Endothelial cell of umbilical vein (primary cell): Measurements from ENCODE around the gene TMEM266. TPM values are rescaled to one million over a fixed set of nuclear protein-coding genes. Genes with fewer than 3 reads are reported as not detected.

Experiments
- BruUV-seq: library from RNA; stranded (reverse); fragments of 400-500 nt; replicated peaks from 2 replicates; lab custom pipeline; 2021; lab: Mats Ljungman, UMichigan
- CTCF ChIA-PET: fragments of 300-600, 350-600 bp; sonication (Branson Sonifier 250); formaldehyde crosslinking; loops from one replicate; lab custom pipeline; 2021; ENCODE audit warnings: antibody characterized with exemption, inconsistent platforms; lab: Charles Lee
- POLR2A ChIA-PET: fragments of 300-600, 350-600 bp; sonication (Branson Sonifier 250); formaldehyde crosslinking; loops from one replicate; lab custom pipeline; 2021; ENCODE audit warnings: antibody characterized with exemption, inconsistent platforms; lab: Charles Lee
- DNase-seq: peaks from one replicate; pipeline ENCODE4 v3.0.0-alpha.2; 2011; ENCODE audit warnings: low read depth, low spot score
- FAIRE-seq: peaks from 2 replicates; lab custom pipeline; 2011; peaks lifted over from hg19 to GRCh38; lab: Jason Lieb, UNC
- H2AFZ ChIP-seq: 2 replicates; pipeline ENCODE4 v1.6.0; 2012; ENCODE audit warnings: low read depth, low read length, control low read depth, inconsistent platforms
- H3K27ac ChIP-seq: 2 replicates; pipeline ENCODE4 v1.5.1; 2011; ENCODE audit warnings: low read depth, mild to moderate bottlenecking, control low read depth, low read length, moderate library complexity; ENCODE audit not compliant: insufficient read depth
- H3K27me3 ChIP-seq, 2 experiments: 2 replicates each; pipeline versions ENCODE4 v1.6.0 to v1.6.1; 2011; ENCODE audit warnings: low read length in 2 of 2, mixed read lengths in 1 of 2; ENCODE audit not compliant: control insufficient read depth in 2 of 2, insufficient read depth in 2 of 2
- H3K36me3 ChIP-seq, 2 experiments: 2 replicates in 1 of 2; 3 replicates in 1 of 2; pipeline ENCODE4 v1.5.1; 2011; ENCODE audit warnings: low read length in 2 of 2, mild to moderate bottlenecking in 1 of 2, moderate library complexity in 1 of 2; ENCODE audit not compliant: control insufficient read depth in 2 of 2, insufficient read depth in 2 of 2; ENCODE audit errors: extremely low read depth in 1 of 2
- H3K4me1 ChIP-seq: 3 replicates; pipeline ENCODE4 v1.5.1; 2011; ENCODE audit warnings: mild to moderate bottlenecking, low read length; ENCODE audit not compliant: control insufficient read depth, insufficient read depth; ENCODE audit errors: extremely low read depth
- H3K4me2 ChIP-seq: 2 replicates; pipeline ENCODE4 v1.6.1; 2011; ENCODE audit warnings: low read length, control low read depth, mixed read lengths; ENCODE audit not compliant: insufficient read depth
- H3K4me3 ChIP-seq, 3 experiments: fragments of 200-600 bp in 1 of 3; sonication (generic), shearing (Covaris generic) in 1 of 3; replicated peaks in 1 of 3; 2 replicates each; pipeline ENCODE4 v1.5.1; 2011 to 2016; ENCODE audit warnings: control low read depth in 3 of 3, low read length in 3 of 3, mild to moderate bottlenecking in 2 of 3, inconsistent platforms in 1 of 3, low read depth in 1 of 3, moderate library complexity in 1 of 3; ENCODE audit not compliant: insufficient read depth in 1 of 3
- H3K79me2 ChIP-seq: 2 replicates; pipeline ENCODE4 v1.6.0; 2012; ENCODE audit warnings: low read length, inconsistent platforms; ENCODE audit not compliant: control insufficient read depth, insufficient read depth
- H3K9ac ChIP-seq: replicated peaks from 2 replicates; pipeline ENCODE3; 2011; ENCODE audit warnings: low read length, control low read depth; ENCODE audit not compliant: insufficient read depth; ENCODE audit errors: extremely low read depth
- H3K9me1 ChIP-seq: replicated peaks from 3 replicates; pipeline ENCODE4 v1.6.0; 2011; ENCODE audit warnings: mild to moderate bottlenecking, low read length; ENCODE audit not compliant: control insufficient read depth, insufficient read depth; ENCODE audit errors: extremely low read depth
- H3K9me3 ChIP-seq: replicated peaks from 2 replicates; pipeline ENCODE4 v1.5.1; 2012; ENCODE audit warnings: low read length, inconsistent platforms; ENCODE audit not compliant: control insufficient read depth, insufficient read depth
- H4K20me1 ChIP-seq: replicated peaks from 2 replicates; pipeline ENCODE3; 2011; ENCODE audit warnings: mild to moderate bottlenecking, low read length; ENCODE audit not compliant: control insufficient read depth, insufficient read depth; ENCODE audit errors: extremely low read depth
- EZH2 ChIP-seq: IDR thresholded peaks from 2 replicates; pipeline ENCODE4 v1.6.1; 2012; ENCODE audit warnings: borderline replicate concordance, low read depth, mild to moderate bottlenecking, moderate library complexity, low read length, inconsistent platforms; ENCODE audit not compliant: severe bottlenecking
- FOS ChIP-seq: IDR thresholded peaks from 2 replicates; pipeline ENCODE4 v1.6.1; 2011; ENCODE audit warnings: mild to moderate bottlenecking, low read length, moderate library complexity, borderline replicate concordance; ENCODE audit not compliant: insufficient read depth
- GATA2 ChIP-seq: IDR thresholded peaks from 2 replicates; pipeline ENCODE4 v1.7.0; 2011; ENCODE audit warnings: low read depth, mild to moderate bottlenecking, moderate library complexity, mixed read lengths, low read length; ENCODE audit not compliant: insufficient read length, insufficient read depth
- JUN ChIP-seq: IDR thresholded peaks from 2 replicates; pipeline ENCODE4 v1.6.1; 2011; ENCODE audit warnings: borderline replicate concordance, low read depth; ENCODE audit not compliant: insufficient read length, insufficient read depth
- MYC ChIP-seq: IDR thresholded peaks from one replicate; pipeline ENCODE4 v1.6.1; 2011; ENCODE audit warnings: mild to moderate bottlenecking, low read depth, low read length
- POLR2A ChIP-seq: IDR thresholded peaks from 2 replicates; pipeline ENCODE4 v1.6.1; 2012; ENCODE audit warnings: low read depth, mild to moderate bottlenecking, control low read depth, low read length
- POLR2AphosphoS5 ChIP-seq: IDR thresholded peaks from 2 replicates; pipeline ENCODE4 v1.6.1; 2012; ENCODE audit warnings: low read depth, mild to moderate bottlenecking, control low read depth, low read length, moderate library complexity; ENCODE audit not compliant: insufficient read depth
- dilution Hi-C: fragments of 300-500 bp; cut with MboI; formaldehyde crosslinking; loops from one replicate; pipeline ENCODE4 v1.15.0; 2019; ENCODE audit warnings: low sequenced_read_pairs; ENCODE audit not compliant: extremely low pct_ligation_motif_present
- intact Hi-C: fragments of 100-400 bp; cut with micrococcal nuclease; formaldehyde crosslinking; loops from one replicate; pipeline ENCODE4 v1.10.0; 2022
- polyA plus RNA-seq, 4 experiments: library from polyadenylated mRNA; depleted of rRNA in 3 of 4; stranded (reverse) in 3 of 4; unstranded in 1 of 4; fragments of >200 nt; gene quantifications; 2 replicates each; pipeline versions ENCODE4 v1.2.1 to v1.2.3, GENCODE V29; 2011 to 2012; ENCODE audit warnings: missing spikeins in 1 of 4
- total RNA-seq: library from RNA; stranded (reverse); gene quantifications from 2 replicates; pipeline ENCODE4 v1.2.3, GENCODE V29; 2021
- TF ChIP-seq, protein P1 (sequence below): IDR thresholded peaks from 2 replicates; pipeline ENCODE4 v1.6.1; 2011; ENCODE audit not compliant: insufficient read depth, insufficient read length
- TF ChIP-seq, protein P2 (sequence below), 2 donors: IDR thresholded peaks; 1 replicate in 1 of 2; 2 replicates in 1 of 2; pipeline ENCODE4 v1.5.1; 2011; ENCODE audit warnings: low read length in 2 of 2, mild to moderate bottlenecking in 2 of 2, moderate library complexity in 2 of 2, control low read depth in 1 of 2, inconsistent platforms in 1 of 2, low read depth in 1 of 2; ENCODE audit not compliant: insufficient read depth in 1 of 2; ENCODE audit errors: extremely low read depth in 1 of 2

TMEM266 gene
- total and polyA plus RNA-seq, 2 donors (not counting 3 experiments of a cell fraction or from before 2014, with no cell fraction given) = not detected

DNA sequence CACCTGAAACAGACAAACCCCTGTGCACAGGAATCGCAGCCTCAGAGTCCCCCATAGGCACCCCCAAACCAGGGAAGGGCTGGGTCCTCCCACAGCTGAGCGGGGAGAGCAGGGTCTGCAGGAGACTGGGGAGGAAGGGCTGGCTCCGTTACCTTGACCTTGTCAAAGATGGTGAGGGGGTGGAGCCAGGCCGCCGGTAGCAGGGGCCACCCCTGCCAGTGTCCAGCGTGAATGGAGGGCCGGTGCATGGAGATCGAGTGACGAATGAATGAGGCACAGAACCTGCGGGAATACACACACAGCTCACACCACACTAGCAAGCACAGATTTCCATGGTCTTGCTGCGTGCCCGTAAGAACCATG is 102.2 kb downstream of the TMEM266 start:
- dilution Hi-C loops = no loop called here
- no TSS peak for BruUV-seq
- Histone ChIP-seq H3K79me2 (no peaks in the 10 kb centered on the region), H2AFZ (no peak overlapping the region), H3K9me3 (no peaks in the 10 kb centered on the region), H3K9me1 (no peaks in the 10 kb centered on the region), H3K4me3 (no peak overlapping the region), H3K4me1 (no peaks in the 10 kb centered on the region), H3K27ac (no peak overlapping the region), H4K20me1 (no peaks in the 10 kb centered on the region), H3K9ac (no peak overlapping the region), H3K36me3 (no peaks in the 10 kb centered on the region), H3K4me2 (no peak overlapping the region), H3K27me3 (peaks cover 0 to 1% of the 10 kb centered on the region in 2 experiments)
- ChIA-PET CTCF (interaction anchor here (0.8 to 1.3 kb wide), 3 partner anchors 11 to 15 kb away, joined by 3 to 6 read pairs (median 3); no protein-coding TSS in a partner anchor), POLR2A (no interaction called here)
- intact Hi-C loops = no loop called here
- DNase-seq (no peak), FAIRE-seq (no peak)
- no peak for TF ChIP-seq FOS
- TF ChIP-seq, protein P1, sequence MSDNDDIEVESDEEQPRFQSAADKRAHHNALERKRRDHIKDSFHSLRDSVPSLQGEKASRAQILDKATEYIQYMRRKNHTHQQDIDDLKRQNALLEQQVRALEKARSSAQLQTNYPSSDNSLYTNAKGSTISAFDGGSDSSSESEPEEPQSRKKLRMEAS = no peak
- TF ChIP-seq, protein P2, sequence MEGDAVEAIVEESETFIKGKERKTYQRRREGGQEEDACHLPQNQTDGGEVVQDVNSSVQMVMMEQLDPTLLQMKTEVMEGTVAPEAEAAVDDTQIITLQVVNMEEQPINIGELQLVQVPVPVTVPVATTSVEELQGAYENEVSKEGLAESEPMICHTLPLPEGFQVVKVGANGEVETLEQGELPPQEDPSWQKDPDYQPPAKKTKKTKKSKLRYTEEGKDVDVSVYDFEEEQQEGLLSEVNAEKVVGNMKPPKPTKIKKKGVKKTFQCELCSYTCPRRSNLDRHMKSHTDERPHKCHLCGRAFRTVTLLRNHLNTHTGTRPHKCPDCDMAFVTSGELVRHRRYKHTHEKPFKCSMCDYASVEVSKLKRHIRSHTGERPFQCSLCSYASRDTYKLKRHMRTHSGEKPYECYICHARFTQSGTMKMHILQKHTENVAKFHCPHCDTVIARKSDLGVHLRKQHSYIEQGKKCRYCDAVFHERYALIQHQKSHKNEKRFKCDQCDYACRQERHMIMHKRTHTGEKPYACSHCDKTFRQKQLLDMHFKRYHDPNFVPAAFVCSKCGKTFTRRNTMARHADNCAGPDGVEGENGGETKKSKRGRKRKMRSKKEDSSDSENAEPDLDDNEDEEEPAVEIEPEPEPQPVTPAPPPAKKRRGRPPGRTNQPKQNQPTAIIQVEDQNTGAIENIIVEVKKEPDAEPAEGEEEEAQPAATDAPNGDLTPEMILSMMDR (IDR thresholded peaks at IDR 0.05; ENCODE audit: extremely low read depth in 1 of 2, insufficient read depth in 1 of 2, low read depth in 1 of 2, low read length in 2 of 2) = no peak
- TF ChIP-seq EZH2 = no peak
- no peak for TF ChIP-seq JUN
- TF ChIP-seq POLR2AphosphoS5 = no peak
- TF ChIP-seq MYC = no peak
- TF ChIP-seq GATA2 = no peak
- no peak for TF ChIP-seq POLR2A
